ENCODE measurements around the gene SMPD4. TPM values are rescaled to one million over a fixed set of nuclear protein-coding genes. Genes with fewer than 3 reads are reported as not detected.

Gene SMPD4
- total RNA-seq, 2 experiments from 2014 or later: 81.2 to 89.9 TPM

Other genes with a start within 250 kb of the SMPD4 start
- not detected for gene RAB6C, start 201.9 kb downstream of the SMPD4 start, total RNA-seq
- not detected for gene POTEF, start 52.4 kb downstream of the SMPD4 start, total RNA-seq
- under 1 TPM; 0.38 to 0.56 TPM for gene CCDC74B, start 36.5 kb downstream of the SMPD4 start, total RNA-seq
- gene MZT2B, start 660 bp upstream of the SMPD4 start, total RNA-seq: 100 to 1,000 TPM; 229 to 254 TPM
- gene TUBA3E, start 16.8 kb upstream of the SMPD4 start, total RNA-seq: not detected
- 10 to 100 TPM; 81.7 to 88.1 TPM for gene IMP4, start 161.3 kb upstream of the SMPD4 start, total RNA-seq
- 10 to 100 TPM; 27.6 to 27.8 TPM for gene PTPN18, start 174.5 kb upstream of the SMPD4 start, total RNA-seq